ENCODE results near the gene CDC14A.
"Not testable (repeated sequence)": the region's sequence is repeated elsewhere in the genome, so short reads cannot be mapped to it uniquely, and the experiment has no call there.

The CDC14A gene

DNA sequence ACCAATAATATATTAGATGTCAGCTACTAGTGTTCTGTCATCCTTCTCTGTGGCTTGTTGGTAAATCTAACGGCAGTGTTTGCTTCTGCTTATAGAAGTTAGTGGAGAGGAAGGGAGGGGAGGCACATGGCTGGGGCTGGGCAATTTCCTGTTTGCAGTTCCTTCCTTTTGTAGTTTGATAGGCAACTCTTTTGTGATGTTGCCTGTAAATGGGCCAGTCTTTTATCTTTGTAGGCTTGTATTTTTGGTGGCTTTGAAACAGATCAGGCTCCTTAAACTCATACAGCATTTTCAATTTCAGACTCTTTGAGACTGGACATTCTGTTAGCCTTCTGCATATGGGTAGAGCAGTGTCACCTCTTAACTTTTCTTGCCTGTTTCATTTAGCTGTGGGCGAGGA is 48.1 kb downstream of the CDC14A start:
- DNase-seq (ENCODE audit: low read depth, low spot score) = peak; percentile 32

DNA sequence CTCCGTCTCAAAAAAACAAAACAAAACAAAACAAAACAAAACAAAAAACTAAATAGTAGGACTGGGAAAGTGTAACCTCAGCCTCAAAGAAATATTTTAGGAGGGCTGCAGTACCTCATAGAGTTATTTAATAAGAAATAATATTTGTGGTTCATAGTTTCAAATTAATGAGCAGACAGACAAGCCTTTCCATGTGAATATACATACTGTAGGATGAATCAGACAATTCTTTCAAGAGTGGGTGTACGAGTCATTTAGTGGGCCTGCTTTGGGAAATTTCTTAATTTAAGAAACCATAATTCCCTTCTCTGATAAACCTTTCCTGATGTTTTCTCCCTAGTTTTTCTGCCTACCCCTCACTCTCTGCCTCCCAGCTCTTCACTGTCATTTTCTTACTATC is 52.5 kb downstream of the CDC14A start:
- DNase-seq (ENCODE audit: low read depth, low spot score) = no peak

GRCh38 chr1:100405902-100406301 is 53.6 kb downstream of the CDC14A start:
- not testable (repeated sequence) for DNase-seq (ENCODE audit: low read depth, low spot score)

GRCh38 chr1:100407390-100407789 is 55.1 kb downstream of the CDC14A start:
- DNase-seq (ENCODE audit: low read depth, low spot score) = not testable (repeated sequence)

DNA sequence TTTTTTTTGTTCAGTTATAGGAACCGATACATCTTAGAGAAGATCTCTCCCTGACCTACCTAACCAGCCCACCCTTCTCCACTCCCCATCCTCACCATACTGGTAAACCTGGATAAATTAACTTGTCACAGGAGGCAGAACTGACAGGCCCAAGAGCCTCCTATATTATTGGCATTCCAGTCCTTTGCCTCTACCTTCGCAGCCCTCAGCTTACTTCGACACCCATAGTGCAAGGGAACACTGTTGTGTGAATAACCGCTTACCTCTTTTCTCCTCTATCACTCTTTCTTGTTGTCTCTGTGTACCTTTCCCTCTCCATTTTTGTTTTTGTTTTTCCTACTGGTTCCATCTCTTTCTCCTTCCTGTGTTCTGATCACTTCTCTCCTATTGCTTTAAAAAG is 58.7 kb downstream of the CDC14A start:
- no peak for DNase-seq (ENCODE audit: low read depth, low spot score)

- no peak for DNase-seq (ENCODE audit: low read depth, low spot score)
Measured at GRCh38 chr1:100411574-100411973, 59.3 kb downstream of the CDC14A start.

DNA sequence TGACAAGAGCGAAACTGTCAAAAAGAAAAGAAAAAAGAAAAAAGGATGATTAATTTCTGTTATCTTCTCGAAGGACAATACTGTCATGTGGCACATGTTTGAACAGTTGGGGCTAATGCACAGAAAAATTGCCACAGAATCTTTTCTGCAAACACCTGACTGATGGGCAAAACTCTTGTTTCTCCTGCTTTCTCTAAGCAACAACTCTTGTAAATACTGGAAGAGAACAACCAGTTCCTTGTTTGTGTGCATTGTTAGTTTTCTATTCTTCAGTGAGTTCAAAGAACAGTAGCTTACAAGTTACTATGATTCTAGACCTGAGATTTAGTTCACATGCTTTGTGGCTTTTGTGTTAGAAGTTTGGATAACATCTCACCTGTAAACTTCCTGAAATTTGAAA is 60.7 kb downstream of the CDC14A start:
- DNase-seq (ENCODE audit: low read depth, low spot score) = no peak

- no peak for DNase-seq (ENCODE audit: low read depth, low spot score)
Measured at GRCh38 chr1:100414693-100415497, 62.6 kb downstream of the CDC14A start.

- no peak for DNase-seq (ENCODE audit: low read depth, low spot score)
Measured at GRCh38 chr1:100415498-100415778, 63.1 kb downstream of the CDC14A start.

DNA sequence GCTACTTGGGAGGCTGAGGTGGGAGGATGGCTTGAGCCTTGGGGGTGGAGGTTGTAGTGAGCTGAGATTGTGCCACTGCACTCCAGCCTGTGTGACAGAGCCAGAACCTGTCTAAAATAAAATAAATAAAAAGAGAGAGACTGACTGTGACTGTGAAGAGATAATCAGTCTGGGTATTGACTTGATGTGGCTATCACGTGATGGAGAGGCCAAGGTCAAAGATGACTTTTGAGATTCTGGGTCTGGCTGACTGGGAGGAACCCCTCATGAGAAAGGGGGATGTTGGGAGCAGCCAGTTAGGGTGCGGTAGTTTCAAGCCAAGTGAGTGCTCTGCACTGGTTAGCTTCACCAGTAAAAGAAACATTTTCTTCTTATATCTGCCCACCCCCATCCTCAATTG is 66.8 kb downstream of the CDC14A start:
- no peak for DNase-seq (ENCODE audit: low read depth, low spot score)

DNA sequence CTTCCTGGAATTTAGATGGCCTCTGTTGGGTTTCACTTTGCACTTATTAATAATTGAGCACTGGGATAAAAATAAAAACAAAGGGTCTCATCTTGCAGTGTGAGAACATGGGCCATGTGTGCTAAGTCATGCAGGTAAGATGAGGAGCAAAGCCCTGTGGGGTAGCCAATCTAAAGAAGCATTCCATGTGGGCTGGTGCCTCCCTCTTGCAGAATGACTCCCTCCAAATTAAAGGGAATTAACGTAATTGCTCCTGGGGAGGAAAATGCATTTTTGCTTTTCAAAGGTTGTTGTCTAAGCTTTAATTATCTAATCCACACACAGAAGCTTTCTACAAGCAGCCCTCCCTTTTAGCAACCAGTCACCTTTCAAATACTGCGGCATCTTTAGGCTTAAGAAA is 69.8 kb downstream of the CDC14A start:
- peak; percentile 26 for DNase-seq (ENCODE audit: low read depth, low spot score)

GRCh38 chr1:100423832-100424337 is 71.6 kb downstream of the CDC14A start:
- no peak for DNase-seq (ENCODE audit: low read depth, low spot score)

DNA sequence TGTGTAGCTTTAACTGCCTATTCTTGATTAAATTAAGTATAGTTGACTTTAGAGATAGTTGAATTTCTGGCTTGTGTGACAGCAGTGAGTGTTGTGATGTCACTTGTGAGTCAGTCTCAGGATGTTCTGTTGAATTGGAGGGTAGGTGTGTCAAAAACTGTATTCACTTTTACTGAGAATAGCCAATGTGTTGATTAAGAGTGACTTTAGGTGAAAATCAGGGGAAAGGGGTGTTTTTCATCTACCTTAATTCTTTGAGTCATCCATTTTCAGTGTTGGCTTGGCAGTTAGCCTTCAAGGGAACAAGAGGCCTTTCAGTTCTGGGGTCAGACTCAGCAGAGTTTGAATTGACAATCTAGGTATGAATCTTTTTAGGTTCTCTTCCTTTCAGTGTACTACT is 75.9 kb downstream of the CDC14A start:
- DNase-seq (ENCODE audit: low read depth, low spot score) = no peak

DNA sequence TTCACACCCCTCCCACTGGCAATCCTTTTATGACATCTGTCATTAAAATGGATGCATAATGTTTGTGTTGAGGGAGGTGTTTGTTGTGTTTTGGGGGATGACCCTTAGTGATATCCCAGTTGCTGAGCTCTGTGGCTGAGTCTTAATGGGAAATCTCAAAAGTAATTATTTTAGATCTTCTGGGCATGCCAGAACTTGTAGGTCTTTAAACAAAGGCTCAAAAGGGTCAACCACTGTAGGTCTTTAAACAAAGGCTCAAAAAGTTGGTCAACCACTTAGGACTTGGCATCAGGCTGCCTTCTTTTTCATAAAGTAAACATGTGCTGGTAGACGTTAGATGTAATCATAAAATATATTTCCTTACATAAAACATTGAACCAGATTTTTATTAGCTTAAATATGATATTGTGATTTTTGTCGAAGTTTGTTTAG is 78.0 kb downstream of the CDC14A start:
- DNase-seq (ENCODE audit: low read depth, low spot score) = no peak

- no peak for DNase-seq (ENCODE audit: low read depth, low spot score)
Measured at GRCh38 chr1:100431954-100432353, 79.6 kb downstream of the CDC14A start.

- DNase-seq (ENCODE audit: low read depth, low spot score) = no peak
Measured at GRCh38 chr1:100433563-100433962, 81.3 kb downstream of the CDC14A start.

DNA sequence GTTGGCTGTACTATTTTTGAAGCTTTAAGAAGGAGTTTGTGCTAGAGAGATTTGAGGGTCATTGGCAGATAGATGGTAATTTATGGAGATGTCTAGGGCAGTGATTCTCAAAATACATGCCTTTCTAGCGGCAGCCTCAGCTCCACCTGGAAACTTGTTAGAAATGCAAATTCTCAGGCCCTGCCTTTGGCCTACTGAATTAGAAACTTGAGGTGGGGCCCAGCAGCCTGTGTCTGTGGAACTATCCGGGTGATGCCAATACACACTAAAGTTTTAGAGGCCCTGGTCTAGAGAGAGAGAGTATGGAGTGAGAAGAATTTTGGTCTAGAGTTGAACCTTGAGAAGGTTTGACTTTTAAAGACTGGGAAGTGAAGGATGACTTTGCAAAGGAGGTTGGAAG is 82.5 kb downstream of the CDC14A start:
- no peak for DNase-seq (ENCODE audit: low read depth, low spot score)

- no peak for DNase-seq (ENCODE audit: low read depth, low spot score)
Measured at GRCh38 chr1:100438375-100438774, 86.1 kb downstream of the CDC14A start.

GRCh38 chr1:100438789-100439188 is 86.5 kb downstream of the CDC14A start:
- DNase-seq (ENCODE audit: low read depth, low spot score) = no peak

DNA sequence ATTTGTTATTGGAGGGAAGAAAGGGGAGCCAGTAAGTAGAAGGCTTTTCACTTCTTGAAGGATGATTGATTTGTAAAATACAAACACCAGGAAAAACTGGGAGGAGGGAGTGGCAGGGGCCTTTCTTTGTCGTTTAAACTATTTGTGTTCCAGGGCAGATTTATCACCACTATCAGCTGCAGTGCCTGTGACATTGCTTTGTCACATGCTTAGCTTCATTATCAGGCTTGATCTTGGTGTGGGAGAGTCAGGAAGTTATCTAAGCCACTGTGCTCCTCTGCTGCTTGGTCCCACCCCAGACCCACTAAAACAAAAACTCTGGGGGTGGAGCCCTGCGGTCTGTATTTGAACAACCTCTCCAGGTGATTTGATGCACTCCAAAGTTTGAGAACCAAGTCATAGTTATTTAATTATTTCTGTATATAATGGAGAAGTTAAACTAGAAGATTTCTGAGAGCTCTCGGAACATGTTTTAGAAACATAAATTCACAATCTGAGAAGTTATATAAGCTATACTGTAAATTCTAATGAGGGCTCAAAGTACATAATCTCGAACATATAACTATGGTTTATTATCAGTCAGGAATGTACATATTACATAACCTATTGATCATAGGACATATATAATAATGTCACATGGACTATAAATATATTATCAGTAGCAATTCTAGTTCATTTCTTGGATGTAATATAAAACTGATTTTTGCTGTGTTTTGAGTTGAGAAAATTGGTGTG is 87.9 kb downstream of the CDC14A start:
- DNase-seq (ENCODE audit: low read depth, low spot score) = peak; percentile 32

GRCh38 chr1:100441146-100441545 is 88.8 kb downstream of the CDC14A start:
- DNase-seq (ENCODE audit: low read depth, low spot score) = no peak

DNA sequence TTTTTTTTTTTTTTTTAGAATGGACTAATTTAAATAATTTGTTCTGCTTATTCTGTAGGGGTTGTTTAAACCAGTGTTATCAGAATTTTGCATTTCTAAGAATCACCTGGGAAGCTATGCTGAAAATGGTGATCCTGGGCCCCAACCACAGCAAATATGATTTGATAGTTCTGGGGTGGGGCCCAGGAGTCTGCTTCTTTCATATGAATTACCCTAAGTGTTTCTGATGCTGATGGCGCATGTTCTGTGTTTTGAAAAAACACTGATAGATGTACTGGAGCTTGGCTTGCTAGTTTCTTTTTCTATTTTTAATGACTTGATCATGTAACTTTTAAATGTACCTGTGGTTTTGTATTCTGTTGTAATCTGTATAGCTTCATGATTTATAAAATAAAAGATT is 89.3 kb downstream of the CDC14A start:
- DNase-seq (ENCODE audit: low read depth, low spot score) = no peak

Data from ELF-1 (cell line).